ENCODE measurements around the gene SCN2B.

DNA sequence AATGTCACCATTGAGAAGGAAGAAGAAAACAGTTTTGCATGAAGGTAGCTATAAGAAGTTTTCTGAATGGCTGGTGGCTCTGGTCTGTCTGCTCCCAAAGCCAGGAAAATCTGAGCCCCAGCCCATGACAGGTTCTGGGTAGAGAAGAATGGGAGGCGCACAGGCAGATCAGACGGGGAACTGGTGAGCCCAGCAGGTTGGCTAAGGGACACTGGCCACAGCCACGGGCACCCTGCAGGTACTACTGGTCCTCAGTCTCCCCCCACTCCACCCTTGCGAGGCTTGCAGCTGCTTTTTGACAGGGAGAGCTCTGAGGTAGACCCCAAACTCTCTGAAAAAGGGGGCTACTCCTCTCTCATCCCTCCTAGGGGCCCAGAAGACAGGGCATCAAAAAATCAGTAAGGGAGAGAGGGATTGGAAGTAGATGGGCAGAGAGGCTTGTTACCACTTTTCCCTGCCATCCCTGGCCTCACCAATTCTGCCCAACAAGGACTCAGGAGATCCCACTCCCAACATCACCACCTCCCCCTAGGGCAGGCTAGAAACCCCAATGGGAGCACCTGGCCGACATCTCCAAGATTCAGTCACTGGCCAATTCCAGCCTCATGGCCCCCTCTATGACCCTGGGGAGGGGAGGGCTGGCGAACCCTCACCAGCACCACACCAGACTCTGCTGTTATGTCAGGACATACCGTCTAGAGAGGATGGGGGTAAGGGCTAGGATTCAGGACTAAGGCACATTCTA lies 41.2 kb downstream of the SCN2B start:
- no peak for TF ChIP-seq POLR2A (IDR thresholded peaks at IDR 0.05)
- TF ChIP-seq EP300 (IDR thresholded peaks at IDR 0.05): no peak
- TF ChIP-seq, protein P1, sequence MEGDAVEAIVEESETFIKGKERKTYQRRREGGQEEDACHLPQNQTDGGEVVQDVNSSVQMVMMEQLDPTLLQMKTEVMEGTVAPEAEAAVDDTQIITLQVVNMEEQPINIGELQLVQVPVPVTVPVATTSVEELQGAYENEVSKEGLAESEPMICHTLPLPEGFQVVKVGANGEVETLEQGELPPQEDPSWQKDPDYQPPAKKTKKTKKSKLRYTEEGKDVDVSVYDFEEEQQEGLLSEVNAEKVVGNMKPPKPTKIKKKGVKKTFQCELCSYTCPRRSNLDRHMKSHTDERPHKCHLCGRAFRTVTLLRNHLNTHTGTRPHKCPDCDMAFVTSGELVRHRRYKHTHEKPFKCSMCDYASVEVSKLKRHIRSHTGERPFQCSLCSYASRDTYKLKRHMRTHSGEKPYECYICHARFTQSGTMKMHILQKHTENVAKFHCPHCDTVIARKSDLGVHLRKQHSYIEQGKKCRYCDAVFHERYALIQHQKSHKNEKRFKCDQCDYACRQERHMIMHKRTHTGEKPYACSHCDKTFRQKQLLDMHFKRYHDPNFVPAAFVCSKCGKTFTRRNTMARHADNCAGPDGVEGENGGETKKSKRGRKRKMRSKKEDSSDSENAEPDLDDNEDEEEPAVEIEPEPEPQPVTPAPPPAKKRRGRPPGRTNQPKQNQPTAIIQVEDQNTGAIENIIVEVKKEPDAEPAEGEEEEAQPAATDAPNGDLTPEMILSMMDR (IDR thresholded peaks at IDR 0.05): no peak
- no peak for TF ChIP-seq POLR2AphosphoS5 (IDR thresholded peaks at IDR 0.05)

All from stomach (tissue), 4 donors.